Vein endothelial cell (primary cell): ENCODE measurements around the gene N4BP2. TPM values are rescaled to one million over a fixed set of nuclear protein-coding genes. Genes with fewer than 3 reads are reported as not detected.

Source experiments
- small RNA-seq: library from RNA; depleted of rRNA; stranded (forward); fragments of <200 nt; gene quantifications from one replicate; pipeline ENCODE3, GENCODE V24; 2012
- total RNA-seq: library from RNA; depleted of rRNA; stranded (reverse); fragments of >200 nt; gene quantifications from 2 replicates; pipeline ENCODE4 v1.2.3, GENCODE V29; 2012

The N4BP2 gene
- 6.5 and 9.7 TPM in 2 replicates for total RNA-seq

DNA sequence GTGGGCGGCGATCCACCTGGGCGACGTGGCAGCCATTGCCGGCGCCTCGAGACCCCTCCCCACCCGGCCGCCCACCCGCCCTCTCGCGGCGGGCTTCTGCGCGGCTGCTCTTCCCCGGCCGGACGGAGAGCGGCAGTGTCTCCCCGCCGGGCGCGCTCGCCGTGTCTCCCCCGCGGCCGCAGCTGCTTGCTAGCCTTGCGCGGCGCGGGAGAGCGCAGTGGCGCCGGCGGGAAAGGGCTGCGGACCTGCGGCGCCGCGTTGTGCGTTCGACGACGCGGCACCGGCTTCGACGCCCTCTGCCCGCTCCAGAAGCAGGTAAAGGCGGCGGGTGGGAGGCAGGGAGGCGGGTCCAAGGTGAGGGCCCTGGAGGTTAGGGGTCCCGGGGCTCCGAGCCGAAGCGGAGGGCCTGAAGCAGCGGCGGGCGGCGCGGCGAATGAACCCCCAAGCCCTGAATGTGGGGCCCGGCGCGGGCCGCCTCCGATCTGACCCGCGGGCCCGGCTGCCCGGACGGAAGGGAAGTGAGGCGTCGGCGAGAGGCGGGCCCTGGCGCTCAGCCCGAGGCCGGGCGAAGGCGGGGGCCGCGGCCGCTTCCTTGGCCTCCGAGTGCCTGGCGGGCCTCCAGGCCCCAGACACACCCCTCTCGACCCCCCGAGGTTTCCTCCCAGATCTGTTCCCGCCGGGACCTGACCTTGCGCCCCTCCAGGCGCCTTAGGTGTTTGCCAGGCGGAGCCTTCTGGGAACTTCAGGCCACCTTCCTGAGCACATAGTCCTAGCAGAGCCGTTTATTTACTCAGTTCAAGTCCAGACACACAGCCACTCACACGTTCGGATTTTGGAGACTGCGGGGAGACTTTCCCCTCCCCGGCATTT is at the start of gene N4BP2:
N4BP2 (plus strand) TSS at position 135 of the 870 bp plus-strand sequence. CDS start 40,491 bp downstream, outside the sequence.

GRCh38 chr4:40196724-40197281 is 140.2 kb downstream of the N4BP2 start, which contains the start of gene RHOH:
TSS of gene RHOH (plus strand) at chr4:40197031. CDS start at chr4:40243387, 46,356 bp downstream.

Small RNA genes lying within 50 kb of the gene (small RNA-seq; reads per million reads assigned to genes)
- gene AC095057.1 (not detected), gene RF00432 (not detected), gene RNU6-1112P (not detected)

Other genes starting within 250 kb of the N4BP2 start
- gene PDS5A, start 78.9 kb upstream of the N4BP2 start, total RNA-seq: 79.7 and 89.2 TPM in 2 replicates
- 0.57 TPM in 1 of 2 replicates, not detected in the other for gene RHOH, start 140.2 kb downstream of the N4BP2 start, total RNA-seq